GM19238 (cell line): ENCODE results near the gene TANGO2.

Source experiments
- DNase-seq: peaks from one replicate; pipeline ENCODE4 v3.0.0; 2011; ENCODE audit warnings: low spot score; ENCODE audit not compliant: insufficient read length

The TANGO2 gene

GRCh38 chr22:20083891-20084546, 63.1 kb downstream of the TANGO2 start:
- DNase-seq, result no peak

GRCh38 chr22:20084547-20085413, 63.9 kb downstream of the TANGO2 start:
- DNase-seq, result no peak

DNA sequence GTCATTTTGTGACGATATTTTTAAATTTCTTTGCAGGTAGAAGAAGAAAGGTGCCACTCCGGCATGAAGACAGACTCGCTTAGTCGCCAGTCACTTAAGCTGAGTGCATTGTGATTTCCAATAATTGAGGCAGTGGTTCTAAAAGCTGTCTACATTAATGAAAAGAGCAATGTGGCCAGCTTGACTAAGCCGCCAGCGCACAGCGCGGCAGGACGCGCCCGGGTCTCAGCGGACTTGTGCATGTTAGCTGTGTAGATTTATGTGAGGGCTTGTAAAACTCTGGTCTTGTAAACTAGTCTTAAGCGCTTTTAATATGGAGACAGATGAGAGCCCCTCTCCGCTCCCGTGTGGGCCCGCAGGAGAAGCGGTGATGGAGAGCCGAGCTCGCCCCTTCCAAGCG, 64.7 kb downstream of the TANGO2 start:
- DNase-seq, result no peak

- no peak for DNase-seq
Measured at GRCh38 chr22:20086101-20086599, 65.2 kb downstream of the TANGO2 start.

- DNase-seq, result no peak
Measured at GRCh38 chr22:20086763-20087162, 65.9 kb downstream of the TANGO2 start.

GRCh38 chr22:20087319-20088262, 66.7 kb downstream of the TANGO2 start:
- DNase-seq, result no peak

DNA sequence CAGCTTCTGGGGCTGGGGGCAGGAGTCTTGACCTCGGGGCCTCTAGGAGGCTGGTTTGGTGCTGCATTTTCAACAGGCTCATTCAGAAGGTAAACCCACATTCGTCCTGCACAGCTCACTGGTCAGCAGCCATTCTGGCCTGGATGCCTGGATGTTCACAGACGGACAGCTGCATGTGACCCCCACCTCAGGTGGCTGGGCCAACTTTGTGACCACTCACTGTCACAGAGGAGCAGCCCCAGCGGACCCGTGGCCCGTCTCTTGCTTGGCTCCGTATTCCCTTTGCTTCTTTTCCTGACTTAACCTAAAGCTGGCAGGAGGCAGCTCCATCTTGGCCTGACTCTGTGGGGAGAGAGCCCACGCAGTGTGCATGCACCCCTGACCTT, 67.3 kb downstream of the TANGO2 start:
- DNase-seq, result no peak

- no peak for DNase-seq
Measured at GRCh38 chr22:20089226-20089976, 68.5 kb downstream of the TANGO2 start.

- no peak for DNase-seq
Measured at GRCh38 chr22:20089977-20090729, 69.2 kb downstream of the TANGO2 start.

- no peak for DNase-seq
Measured at GRCh38 chr22:20090730-20091240, 69.9 kb downstream of the TANGO2 start.

DNA sequence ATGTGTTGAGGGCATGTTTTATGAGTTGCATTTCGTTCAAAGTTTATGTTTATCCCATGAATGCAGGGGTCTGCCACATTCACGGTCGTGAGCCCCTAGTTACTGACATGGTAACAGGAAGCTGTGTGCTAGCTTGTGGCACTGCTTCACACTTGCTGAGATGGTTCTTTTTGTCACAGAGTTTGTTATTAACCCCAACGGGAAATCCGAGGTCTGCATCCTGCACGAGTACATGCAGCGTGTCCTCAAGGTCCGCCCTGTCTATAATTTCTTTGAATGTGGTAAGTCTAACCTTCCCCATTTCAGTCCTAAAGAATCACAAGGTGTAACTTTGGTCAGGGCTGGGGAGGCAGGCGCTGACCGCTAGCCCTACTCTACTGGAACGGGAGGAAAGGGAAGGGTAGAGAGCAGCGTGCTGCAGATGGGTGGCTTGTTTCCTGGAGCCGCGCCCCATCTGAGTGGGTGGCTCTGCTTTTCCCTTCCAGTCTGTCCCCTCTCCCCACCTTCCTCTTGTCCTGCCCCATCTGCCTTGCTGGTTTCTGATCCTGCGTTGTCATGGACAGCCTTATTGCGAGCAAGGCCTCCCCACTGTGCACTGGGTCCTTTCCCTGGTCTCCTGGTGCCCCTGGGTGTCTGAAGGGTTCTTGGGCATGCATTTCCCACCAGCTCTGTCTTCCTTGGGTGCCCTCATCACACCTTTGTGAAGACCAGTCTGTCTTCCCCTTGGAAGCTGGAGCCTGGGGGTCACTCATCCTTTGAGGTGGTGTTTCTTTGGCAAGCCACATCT, 71.0 kb downstream of the TANGO2 start:
- no peak for DNase-seq

DNA sequence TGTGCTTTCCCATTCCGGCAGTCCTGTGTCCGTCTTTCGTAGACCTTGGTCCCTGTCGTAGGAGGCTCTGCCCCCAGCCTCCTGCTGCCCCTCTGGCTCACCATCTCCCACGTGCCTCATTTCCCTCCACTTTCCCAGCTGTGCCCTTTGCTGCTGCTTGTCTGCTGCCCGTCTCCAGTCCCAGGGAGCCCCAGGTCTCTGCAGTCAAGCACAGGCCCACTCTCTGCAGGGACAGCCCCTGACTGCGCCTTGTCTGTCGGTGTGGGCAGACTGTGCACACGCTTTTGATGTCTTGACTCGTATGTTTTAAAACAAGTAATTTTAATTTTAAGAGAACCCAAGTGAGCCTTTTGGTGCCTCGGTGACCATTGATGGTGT, 71.6 kb downstream of the TANGO2 start:
- no peak for DNase-seq

GRCh38 chr22:20093418-20094196, 72.7 kb downstream of the TANGO2 start:
- DNase-seq, result no peak

DNA sequence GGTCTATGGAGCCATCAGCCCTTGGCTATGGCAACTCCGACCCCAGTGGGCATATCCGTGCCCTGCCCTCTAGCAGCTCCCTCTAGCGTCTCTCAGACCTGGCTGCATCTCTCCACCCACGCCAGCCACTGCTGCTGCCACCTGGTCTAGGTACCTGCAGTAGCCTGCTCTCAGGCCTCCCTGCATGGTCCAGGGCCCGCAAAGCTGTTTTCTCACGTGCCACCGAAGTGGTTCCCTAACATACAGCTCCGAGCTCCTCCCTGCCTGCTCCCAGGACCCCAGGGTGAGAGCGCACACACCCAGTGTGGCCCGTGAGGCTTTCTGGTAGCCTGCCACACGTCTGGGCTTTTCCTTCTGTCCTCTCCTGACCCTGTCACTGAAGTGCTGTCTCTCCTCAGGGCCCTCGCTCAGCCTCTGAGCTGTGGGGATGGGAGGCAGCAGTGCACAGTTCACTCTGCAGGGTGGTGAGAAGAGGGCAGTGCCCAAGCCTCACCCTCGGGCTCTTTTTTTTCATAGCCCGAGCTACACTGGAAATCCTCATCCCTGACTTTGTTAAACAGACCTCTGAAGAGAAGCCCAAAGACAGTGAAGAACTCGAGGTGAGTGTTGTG, 73.4 kb downstream of the TANGO2 start:
- DNase-seq, result no peak

- DNase-seq, result no peak
Measured at GRCh38 chr22:20095521-20095920, 74.6 kb downstream of the TANGO2 start.

DNA sequence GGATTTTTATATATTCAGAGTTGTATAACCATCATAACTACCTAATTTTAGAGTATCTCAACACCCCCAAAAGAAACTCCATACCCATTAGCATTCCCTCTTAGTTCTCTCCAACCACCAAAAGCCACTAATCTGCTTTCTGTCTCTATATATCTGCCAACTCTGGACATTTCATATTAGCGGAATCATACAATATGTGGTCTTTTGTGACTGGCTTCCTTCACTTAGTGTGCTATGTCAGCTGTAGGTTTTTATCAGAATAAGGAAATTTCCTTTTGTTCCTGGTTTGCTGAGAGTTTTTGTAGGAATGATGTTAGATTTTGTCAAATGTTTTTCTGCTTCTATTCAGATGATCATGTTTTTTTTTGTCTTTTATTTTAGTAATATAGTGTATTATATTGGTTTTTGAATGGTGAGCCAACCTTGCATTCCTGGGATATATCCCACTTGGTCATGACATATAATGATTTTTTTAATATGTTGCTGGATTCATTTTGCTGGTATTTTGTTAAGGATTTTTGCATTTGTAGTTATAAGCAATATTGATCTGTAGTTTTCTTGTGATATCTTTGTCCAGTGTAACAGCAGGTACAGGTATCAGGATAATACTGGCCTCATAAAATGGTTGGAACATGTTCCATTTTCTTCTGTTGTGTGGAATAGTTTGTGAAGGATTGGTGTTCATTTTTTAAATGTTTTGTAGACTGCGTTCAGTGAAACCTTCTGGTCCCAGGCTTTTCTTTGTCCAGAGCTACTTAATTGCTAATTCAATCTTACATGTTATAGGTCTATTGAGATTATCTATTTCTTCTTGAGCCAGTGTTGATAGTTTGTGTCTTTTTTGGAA, 75.9 kb downstream of the TANGO2 start:
- DNase-seq, result no peak

- DNase-seq, result no peak
Measured at GRCh38 chr22:20099099-20099711, 78.3 kb downstream of the TANGO2 start.
